Gastrocnemius medialis (tissue), 4 donors: ENCODE data around the gene ZNF292. TPM values are rescaled to one million over a fixed set of nuclear protein-coding genes. Genes with fewer than 3 reads are reported as not detected.

Source experiments
- ATAC-seq, 2 donors: fragments of 150-250 bp; one replicate each; pipeline ENCODE4 v1.9.1; 2016
- DNase-seq, 2 donors: peaks; one replicate each; pipeline ENCODE4 v3.0.0-alpha.2; 2019
- H3K27ac ChIP-seq, 4 donors: fragments of 200-600 bp; sonication (generic); 1 replicate in 1 of 4; 2 replicates in 3 of 4; pipeline ENCODE4 v1.5.1; 2016 to 2018; ENCODE audit warnings: mild to moderate bottlenecking in 2 of 4, moderate library complexity in 1 of 4
- H3K27me3 ChIP-seq, 3 donors: fragments of 200-600 bp; sonication (generic) in 2 of 3; 1 replicate in 1 of 3; 2 replicates in 2 of 3; pipeline versions ENCODE4 v1.5.1 to v1.6.0; 2016 to 2019; ENCODE audit warnings: mild to moderate bottlenecking in 1 of 3, moderate library complexity in 1 of 3
- H3K36me3 ChIP-seq, 2 donors: fragments of 200-600 bp; sonication (generic) in 1 of 2; one replicate each; pipeline ENCODE4 v1.5.1; 2017 to 2018
- H3K4me1 ChIP-seq, 2 donors: fragments of 200-600 bp; sonication (generic) in 1 of 2; one replicate each; pipeline ENCODE4 v1.5.1; 2016 to 2017; ENCODE audit warnings: mild to moderate bottlenecking in 2 of 2
- H3K4me3 ChIP-seq, 4 donors: fragments of 200-600 bp; sonication (generic) in 3 of 4; 1 replicate in 1 of 4; 2 replicates in 3 of 4; pipeline ENCODE4 v1.5.1; 2016 to 2019; ENCODE audit warnings: mild to moderate bottlenecking in 2 of 4
- H3K9me3 ChIP-seq, 3 donors: fragments of 200-600 bp; sonication (generic) in 2 of 3; 1 replicate in 1 of 3; 2 replicates in 2 of 3; pipeline ENCODE4 v1.5.1; 2016 to 2019
- CTCF ChIP-seq, 5 experiments: fragments of 450-650 bp in 3 of 5; fragments of 200-600 bp in 2 of 5; sonication (generic) in 2 of 5; IDR thresholded peaks in 4 of 5; conservative IDR thresholded peaks in 1 of 5; 1 replicate in 4 of 5; 2 replicates in 1 of 5; pipeline ENCODE4 v1.5.1; 2016 to 2019; ENCODE audit warnings: antibody characterized with exemption in 5 of 5, mild to moderate bottlenecking in 3 of 5, moderate library complexity in 3 of 5
- POLR2A ChIP-seq, 2 donors: fragments of 450-650 bp; IDR thresholded peaks; one replicate each; pipeline ENCODE4 v1.6.1; 2017; ENCODE audit warnings: antibody characterized with exemption in 2 of 2, mild to moderate bottlenecking in 2 of 2, moderate library complexity in 2 of 2
- in situ Hi-C, 4 donors: fragments of 200-750 bp; cut with MboI; loops; one replicate each; pipeline versions ENCODE4 v1.15.0 to v1.8.0; 2017; ENCODE audit warnings: low sequenced_read_pairs in 4 of 4
- intact Hi-C: fragments of 100-400 bp; cut with DNase I; formaldehyde crosslinking; loops from one replicate; pipeline ENCODE4 v1.15.1; 2023; ENCODE audit warnings: low total_unique reads
- total RNA-seq, 4 donors: library from RNA; depleted of rRNA; stranded (reverse); fragments of >200 nt; gene quantifications; one replicate each; pipeline versions ENCODE4 v1.1.0 to v1.2.3, GENCODE V29; 2016

Gene ZNF292
- total RNA-seq, 4 donors from 2014 or later, result 10.7 to 21.7 (median 11.5) TPM

GRCh38 chr6:87244380-87244779 lies 89.0 kb downstream of the ZNF292 start:
- in situ Hi-C loops, result loop anchor here in 1 of 4 donors (25.0 kb wide), 1 partner anchor 107 kb away; no protein-coding TSS in a partner anchor
- Histone ChIP-seq H3K27ac (no peak overlapping the region), H3K9me3 (no peaks in the 10 kb centered on the region), H3K4me3 (no peak overlapping the region), H3K27me3 (no peaks in the 10 kb centered on the region), H3K4me1 (no peaks in the 10 kb centered on the region), H3K36me3 (peaks cover 0 to 43% of the 10 kb centered on the region in 2 donors)
- intact Hi-C loops, result no loop called here
- DNase-seq (no peak), ATAC-seq (no peak)
- no peak for TF ChIP-seq POLR2A (IDR thresholded peaks at IDR 0.05)
- no peak for TF ChIP-seq CTCF (IDR thresholded peaks at IDR 0.05 in 4 of 5, conservative IDR thresholded peaks at IDR 0.05 in 1 of 5)

- TF ChIP-seq POLR2A (IDR thresholded peaks at IDR 0.05) (no peak), CTCF (IDR thresholded peaks at IDR 0.05 in 4 of 5, conservative IDR thresholded peaks at IDR 0.05 in 1 of 5) (no peak)
- ATAC-seq (no peak), DNase-seq (no peak)
- Histone ChIP-seq H3K27ac (no peak overlapping the region), H3K27me3 (no peaks in the 10 kb centered on the region), H3K4me1 (no peaks in the 10 kb centered on the region), H3K36me3 (peaks cover 4 to 33% of the 10 kb centered on the region in 2 donors), H3K9me3 (no peaks in the 10 kb centered on the region), H3K4me3 (no peak overlapping the region)
- in situ Hi-C loops (no loop called here), intact Hi-C loops (no loop called here)
Measured at GRCh38 chr6:87250019-87250418, 94.7 kb downstream of the ZNF292 start.

DNA sequence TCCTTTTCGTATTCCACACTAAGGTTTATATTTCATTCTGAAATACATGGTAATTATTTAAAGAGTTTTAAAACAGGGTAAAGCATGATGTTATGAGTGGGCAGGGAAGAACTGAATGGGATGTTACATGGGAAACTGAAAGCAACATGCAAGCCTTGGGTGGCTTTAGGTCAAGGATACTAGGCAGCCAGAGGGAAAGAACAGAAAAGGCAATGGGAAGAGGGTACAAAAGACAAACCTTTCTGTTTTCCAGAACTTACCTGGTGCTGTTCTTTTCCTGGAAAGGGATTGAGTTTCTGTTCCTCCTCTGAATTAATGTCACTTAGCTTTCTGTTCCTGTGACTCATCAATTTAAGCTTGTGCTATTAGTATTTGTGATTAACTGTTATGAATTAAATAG lies 95.9 kb downstream of the ZNF292 start:
- Histone ChIP-seq H3K27ac (no peak overlapping the region), H3K9me3 (no peaks in the 10 kb centered on the region), H3K4me3 (no peak overlapping the region), H3K36me3 (peaks cover 5 to 39% of the 10 kb centered on the region in 2 donors), H3K4me1 (no peaks in the 10 kb centered on the region), H3K27me3 (no peaks in the 10 kb centered on the region)
- TF ChIP-seq POLR2A (IDR thresholded peaks at IDR 0.05), result no peak
- TF ChIP-seq CTCF (IDR thresholded peaks at IDR 0.05 in 4 of 5, conservative IDR thresholded peaks at IDR 0.05 in 1 of 5), result no peak
- DNase-seq, result no peak
- no peak for ATAC-seq
- in situ Hi-C loops (no loop called here), intact Hi-C loops (no loop called here)

GRCh38 chr6:87251725-87252124 lies 96.4 kb downstream of the ZNF292 start:
- H3K36me3 ChIP-seq, result peaks cover 5 to 38% of the 10 kb centered on the region in 2 donors
- intact Hi-C loops (no loop called here), in situ Hi-C loops (no loop called here)
- DNase-seq, result no peak
- no peak overlapping the region for H3K4me3 ChIP-seq
- H3K4me1 ChIP-seq, result no peaks in the 10 kb centered on the region
- no peaks in the 10 kb centered on the region for H3K9me3 ChIP-seq
- no peaks in the 10 kb centered on the region for H3K27me3 ChIP-seq
- H3K27ac ChIP-seq, result no peak overlapping the region
- TF ChIP-seq POLR2A (IDR thresholded peaks at IDR 0.05) (no peak), CTCF (IDR thresholded peaks at IDR 0.05 in 4 of 5, conservative IDR thresholded peaks at IDR 0.05 in 1 of 5) (no peak)
- no peak for ATAC-seq

DNA sequence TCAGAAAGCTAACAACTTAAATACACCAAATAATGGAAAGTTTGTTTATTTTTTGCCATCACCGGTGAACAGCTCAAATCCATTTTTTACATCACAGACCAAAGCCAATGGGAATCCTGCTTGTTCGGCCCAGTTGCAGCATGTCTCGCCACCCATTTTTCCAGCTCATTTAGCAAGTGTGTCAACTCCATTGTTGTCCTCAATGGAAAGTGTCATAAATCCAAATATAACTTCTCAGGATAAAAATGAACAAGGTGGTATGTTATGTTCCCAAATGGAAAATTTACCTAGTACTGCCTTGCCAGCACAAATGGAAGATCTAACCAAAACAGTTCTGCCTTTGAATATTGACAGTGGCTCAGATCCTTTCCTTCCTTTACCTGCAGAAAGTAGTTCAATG lies 101.7 kb downstream of the ZNF292 start:
- Histone ChIP-seq H3K27me3 (no peaks in the 10 kb centered on the region), H3K9me3 (no peaks in the 10 kb centered on the region), H3K36me3 (peaks cover 5 to 44% of the 10 kb centered on the region in 2 donors), H3K4me1 (no peaks in the 10 kb centered on the region), H3K27ac (no peak overlapping the region), H3K4me3 (no peak overlapping the region)
- no peak for TF ChIP-seq CTCF (IDR thresholded peaks at IDR 0.05 in 4 of 5, conservative IDR thresholded peaks at IDR 0.05 in 1 of 5)
- TF ChIP-seq POLR2A (IDR thresholded peaks at IDR 0.05), result no peak
- ATAC-seq (no peak), DNase-seq (no peak)
- intact Hi-C loops, result no loop called here
- in situ Hi-C loops, result no loop called here
